CMK (cell line): ENCODE measurements around the gene HINFP.
"Not testable (repeated sequence)": the region's sequence is repeated elsewhere in the genome, so short reads cannot be mapped to it uniquely, and the experiment has no call there.

Source experiments
- DNase-seq: peaks from one replicate; pipeline ENCODE4 v3.0.0-alpha.2; 2010; ENCODE audit warnings: low read depth

Gene HINFP

DNA sequence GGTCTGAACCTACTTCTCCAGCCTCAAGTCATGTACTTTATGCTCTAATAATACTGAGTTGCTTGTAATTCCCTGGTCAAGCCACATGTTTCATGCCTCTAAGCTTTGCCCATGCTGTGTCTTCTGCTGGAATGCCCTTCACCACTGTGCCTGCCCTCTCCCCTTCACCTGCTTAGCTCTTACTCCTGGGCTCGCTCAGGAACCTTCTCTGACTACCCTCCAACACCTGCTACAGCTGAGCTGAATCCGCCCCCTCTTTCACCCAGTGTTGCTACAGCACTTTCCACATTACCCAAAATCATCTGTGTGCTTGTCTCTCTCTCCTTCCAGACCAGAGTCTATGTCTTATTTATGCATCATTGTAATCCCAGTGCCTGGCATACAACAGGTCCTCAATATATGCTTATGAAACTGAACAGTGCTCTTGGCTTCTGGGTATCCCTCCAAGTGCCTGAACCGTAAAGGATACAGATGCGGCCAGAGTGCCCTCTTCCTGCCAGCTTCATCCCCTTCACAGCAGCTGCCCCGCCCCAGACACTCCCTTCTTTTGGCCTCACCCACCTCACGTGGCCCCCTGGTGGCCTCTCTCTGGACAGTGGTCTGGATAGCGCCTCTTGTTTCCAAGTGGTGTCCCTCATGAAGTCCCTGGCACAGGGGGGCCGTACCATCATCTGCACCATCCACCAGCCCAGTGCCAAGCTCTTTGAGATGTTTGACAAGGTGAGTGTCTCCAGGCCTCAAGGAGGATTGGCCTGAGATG is 34.5 kb downstream of the HINFP start:
- no peak for DNase-seq

DNA sequence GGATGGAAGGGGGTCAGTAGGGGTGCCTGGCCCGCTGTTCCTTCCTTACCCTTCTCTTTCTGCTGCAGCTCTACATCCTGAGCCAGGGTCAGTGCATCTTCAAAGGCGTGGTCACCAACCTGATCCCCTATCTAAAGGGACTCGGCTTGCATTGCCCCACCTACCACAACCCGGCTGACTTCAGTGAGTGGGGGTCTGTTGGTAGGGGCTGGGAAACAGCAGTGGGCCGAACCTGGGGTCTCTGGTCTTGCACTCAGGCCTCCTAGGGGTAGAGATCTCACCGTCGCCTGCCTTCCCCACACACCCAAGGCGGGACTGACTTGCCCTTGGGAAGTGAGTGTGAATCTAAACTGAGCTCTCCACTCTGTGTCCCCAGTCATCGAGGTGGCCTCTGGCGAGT is 35.1 kb downstream of the HINFP start:
- DNase-seq, result no peak

DNA sequence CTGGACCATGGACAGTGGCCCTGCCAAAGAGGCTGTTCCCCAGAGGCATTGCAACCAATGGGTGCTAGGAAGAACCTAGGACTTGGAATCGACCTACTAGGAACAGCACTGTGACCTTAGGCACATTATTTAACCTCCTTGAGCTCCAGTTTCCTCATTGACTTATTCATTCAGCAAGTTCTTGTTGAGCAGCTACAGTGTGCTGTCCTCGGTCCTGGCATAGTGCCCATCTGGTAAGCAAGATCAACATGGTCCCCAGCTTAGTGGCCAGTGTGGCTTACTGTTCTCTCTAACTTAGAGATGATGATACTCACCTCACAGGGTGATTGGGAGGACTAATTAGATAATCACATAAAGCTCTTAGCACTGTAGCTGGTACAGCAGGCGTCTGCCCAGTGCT is 35.7 kb downstream of the HINFP start:
- DNase-seq, result no peak

DNA sequence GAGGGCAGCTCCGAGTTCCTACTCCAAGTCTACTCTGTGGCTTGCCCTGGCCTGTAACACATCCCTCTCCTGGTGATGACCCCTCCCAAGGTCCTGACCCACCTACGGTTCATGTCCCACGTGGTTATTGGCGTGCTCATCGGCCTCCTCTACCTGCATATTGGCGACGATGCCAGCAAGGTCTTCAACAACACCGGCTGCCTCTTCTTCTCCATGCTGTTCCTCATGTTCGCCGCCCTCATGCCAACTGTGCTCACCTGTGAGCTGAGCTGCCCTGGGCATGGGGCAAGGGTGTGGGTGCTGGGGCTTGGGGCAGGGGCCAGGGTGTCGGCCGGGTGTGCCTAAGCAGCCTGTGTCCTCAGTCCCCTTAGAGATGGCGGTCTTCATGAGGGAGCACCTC is 37.1 kb downstream of the HINFP start:
- no peak for DNase-seq

DNA sequence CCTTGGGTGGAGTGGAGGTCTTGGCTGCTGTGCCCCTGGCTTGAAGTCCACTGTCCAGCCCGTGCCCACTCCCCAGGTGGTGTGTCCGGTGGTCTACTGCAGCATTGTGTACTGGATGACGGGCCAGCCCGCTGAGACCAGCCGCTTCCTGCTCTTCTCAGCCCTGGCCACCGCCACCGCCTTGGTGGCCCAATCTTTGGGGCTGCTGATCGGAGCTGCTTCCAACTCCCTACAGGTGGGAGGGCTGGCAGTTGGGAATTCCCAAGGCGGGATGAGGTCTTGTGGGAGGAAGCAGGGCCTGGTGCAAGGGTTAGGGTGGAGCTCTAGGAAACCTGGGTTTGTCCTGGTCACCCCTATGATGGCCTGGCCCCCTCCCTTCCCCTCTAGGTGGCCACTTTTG is 38.8 kb downstream of the HINFP start:
- DNase-seq, result no peak

DNA sequence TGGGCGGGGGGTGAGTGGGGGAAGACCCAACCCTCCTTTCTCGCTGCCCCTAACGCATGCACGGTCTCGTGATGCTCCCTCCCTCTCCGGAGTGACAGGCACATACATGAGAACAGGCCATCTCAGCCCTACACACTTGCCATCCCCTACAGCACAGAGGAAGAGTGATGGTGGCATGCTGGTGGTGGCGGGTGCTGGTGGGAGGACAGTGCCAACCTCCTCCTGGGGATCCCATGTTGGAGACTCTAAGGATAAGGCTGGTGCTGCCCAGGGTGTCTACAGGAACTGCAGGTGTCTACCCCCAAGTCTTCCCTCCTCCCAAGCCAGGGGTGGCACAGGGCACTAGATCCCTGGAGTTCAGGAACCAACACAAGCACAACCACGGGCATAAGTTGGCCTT is 40.5 kb downstream of the HINFP start:
- no peak for DNase-seq

- no peak for DNase-seq
Measured at GRCh38 chr11:119166368-119167076, 45.1 kb downstream of the HINFP start.

DNA sequence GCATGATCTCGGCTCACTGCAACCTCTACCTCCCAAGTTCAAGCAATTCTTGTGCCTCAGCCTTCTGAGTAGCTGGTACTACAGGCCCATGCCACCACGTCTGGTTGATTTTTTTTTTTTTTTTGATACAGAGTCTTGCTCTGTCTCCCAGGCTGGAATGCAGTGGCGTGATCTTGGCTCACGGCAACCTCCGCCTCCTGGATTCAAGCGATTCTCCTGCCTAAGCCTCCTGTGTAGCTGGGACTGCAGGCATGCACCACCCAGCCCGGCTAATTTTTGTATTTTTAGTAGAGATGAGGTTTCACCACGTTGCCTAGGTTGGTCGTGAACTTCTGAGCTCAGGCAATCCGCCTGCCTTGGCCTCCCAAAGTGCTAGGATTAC is 45.7 kb downstream of the HINFP start:
- DNase-seq, result not testable (repeated sequence)

GRCh38 chr11:119167933-119168332 is 46.6 kb downstream of the HINFP start:
- no peak for DNase-seq

DNA sequence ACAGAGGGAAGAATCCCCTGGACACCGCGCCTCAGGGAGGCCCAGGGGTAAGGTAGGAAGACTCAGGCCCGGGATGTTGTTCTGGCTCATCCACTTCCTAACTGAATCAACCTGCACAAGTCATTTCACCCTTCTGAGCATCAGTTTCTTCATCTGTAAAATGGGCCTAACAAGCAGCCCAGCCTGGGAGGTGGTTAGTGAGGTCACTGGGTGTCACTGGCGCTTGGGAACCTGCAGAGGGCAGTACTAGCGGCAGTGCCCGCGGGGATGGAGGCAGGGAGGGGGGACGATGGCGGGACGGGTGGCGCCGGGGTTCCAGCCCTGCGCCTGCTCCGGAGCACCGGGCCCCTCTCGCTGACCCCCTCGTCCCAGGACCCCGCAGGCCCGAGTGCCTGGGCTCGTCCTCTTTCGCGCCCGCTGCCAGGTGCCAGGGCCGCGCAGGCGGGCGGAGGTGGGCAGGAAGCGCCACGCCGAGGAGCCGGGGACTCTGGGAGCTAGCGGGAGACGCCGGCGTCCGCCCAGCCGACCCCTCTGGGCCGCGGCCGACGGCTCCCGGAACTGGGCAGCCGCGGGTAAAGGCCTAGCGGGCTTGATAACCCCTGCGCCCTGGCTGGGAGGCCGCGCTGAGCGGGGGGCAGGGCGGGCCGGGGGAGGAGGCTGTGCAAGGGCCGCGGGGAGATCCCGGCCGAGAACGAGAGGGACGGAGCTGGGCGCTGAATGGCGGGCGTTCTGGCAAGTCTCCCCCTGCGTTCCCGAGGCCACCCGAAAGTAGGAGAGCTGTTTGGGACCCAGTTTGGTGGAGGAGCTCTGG is 47.3 kb downstream of the HINFP start, which contains the start of gene NLRX1:
Gene NLRX1, plus strand, starts transcription at position 255 of the 811 bp plus-strand sequence. CDS start 2,679 bp downstream, outside the sequence.
- peak; percentile 80 for DNase-seq

DNA sequence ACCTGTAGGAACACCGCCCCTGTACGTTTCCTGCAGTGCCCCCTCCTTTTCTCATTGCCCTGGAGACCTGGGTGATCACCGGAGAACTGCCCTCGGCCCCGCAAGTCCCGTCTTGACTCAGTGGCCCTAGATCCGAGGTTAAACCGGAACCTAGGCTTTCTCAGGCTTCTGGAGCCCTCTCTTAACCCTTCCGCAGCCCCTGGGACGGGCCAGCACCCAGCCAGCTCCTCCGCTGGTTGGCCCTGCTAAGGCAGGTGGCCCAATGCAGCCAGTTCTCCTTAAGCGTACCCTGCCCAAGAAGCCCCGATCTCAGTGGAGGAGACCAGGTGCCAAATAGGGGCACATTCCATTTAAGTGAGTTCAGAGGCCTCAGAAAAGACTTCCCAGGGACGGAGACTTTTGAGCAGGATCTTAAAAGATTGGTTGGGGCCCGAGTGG is 47.9 kb downstream of the HINFP start:
- no peak for DNase-seq

DNA sequence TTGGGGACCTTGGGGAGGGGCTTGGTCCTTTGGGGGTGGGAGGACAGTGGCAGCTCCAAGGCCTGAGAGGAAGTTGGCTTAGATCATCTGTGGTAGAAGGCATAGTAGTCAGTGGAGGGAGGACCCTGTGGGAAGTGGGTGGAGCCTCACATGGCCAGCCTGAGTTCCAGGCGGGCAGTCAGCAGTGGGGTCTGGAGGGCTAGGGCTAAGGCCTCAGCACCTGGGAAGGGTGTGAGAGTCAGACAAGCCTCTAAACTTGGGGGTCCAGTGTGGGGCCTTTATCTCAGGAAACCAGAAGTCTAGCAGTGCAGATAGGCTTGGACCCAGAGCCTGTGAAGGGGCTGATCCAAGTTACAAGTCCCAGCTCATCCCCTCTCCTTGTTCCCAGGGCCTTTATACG is 51.1 kb downstream of the HINFP start:
- peak; percentile 78 for DNase-seq

- DNase-seq, result no peak
Measured at GRCh38 chr11:119173453-119173852, 52.1 kb downstream of the HINFP start.

- DNase-seq, result no peak
Measured at GRCh38 chr11:119175493-119176077, 54.2 kb downstream of the HINFP start.

GRCh38 chr11:119178166-119178680 is 56.8 kb downstream of the HINFP start:
- no peak for DNase-seq

GRCh38 chr11:119179342-119179741 is 58.0 kb downstream of the HINFP start:
- DNase-seq, result no peak

GRCh38 chr11:119179983-119180382 is 58.6 kb downstream of the HINFP start:
- no peak for DNase-seq

DNA sequence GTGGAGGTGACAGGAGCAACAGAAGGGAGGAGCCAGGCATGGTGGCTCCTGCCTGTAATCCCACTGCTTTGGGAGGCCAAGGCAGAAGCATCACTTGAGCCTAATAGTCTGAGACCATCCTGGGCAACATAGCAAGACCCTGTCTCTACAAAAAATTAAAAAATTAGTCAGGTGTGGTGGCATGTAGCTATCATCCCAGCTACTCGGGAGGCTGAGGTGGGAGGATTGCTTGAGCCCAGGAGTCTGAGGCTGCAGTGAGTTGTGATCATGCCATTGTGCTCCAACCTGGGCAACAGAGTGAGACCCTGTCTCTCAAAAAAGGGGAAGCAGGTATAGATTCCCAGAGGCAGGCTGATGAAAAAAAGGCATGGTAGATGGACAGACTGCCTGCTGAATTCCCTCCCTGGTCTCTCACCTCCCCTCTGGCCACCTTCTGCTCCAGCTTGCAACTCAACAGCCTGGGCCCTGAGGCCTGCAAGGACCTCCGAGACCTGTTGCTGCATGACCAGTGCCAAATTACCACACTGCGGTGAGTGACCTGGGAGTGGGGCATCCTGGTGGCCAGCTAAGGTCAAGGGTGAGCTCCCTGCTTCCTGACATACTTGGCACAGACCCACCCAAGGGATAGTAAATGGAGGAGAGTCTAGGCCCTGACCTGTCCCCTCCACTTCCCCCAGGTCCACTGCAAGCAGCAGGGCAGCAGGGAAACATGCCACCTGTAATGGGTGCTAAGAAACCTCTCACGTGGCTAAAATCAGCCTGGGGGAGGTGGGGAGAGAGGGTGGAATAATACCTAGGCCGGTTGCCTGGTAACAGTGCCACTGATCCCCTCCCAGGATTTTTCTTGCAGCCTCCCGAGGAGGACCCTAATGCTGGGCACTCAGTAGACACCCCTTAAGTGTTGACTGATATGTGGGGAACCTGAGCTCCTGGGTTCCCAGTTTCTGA is 59.6 kb downstream of the HINFP start:
- DNase-seq, result no peak

GRCh38 chr11:119181677-119182412 is 60.5 kb downstream of the HINFP start:
- DNase-seq, result no peak

- not testable (repeated sequence) for DNase-seq
Measured at GRCh38 chr11:119184399-119184798, 63.0 kb downstream of the HINFP start.
